HEK293 (cell line): ENCODE measurements around the gene SLC35D3.

Experiments
- CTCF ChIA-PET: fragments of 350-600 bp; formaldehyde crosslinking; extraction: SDS; loops from one replicate; lab custom pipeline; 2021; ENCODE audit warnings: antibody characterized with exemption; lab: Yijun Ruan, JAX
- POLR2A ChIA-PET: fragments of 300-600 bp; formaldehyde crosslinking; extraction: SDS; loops from one replicate; lab custom pipeline; 2020; ENCODE audit warnings: antibody characterized with exemption, inconsistent platforms; lab: Yijun Ruan, JAX
- H3K27ac ChIP-seq: fragments of 200-500 bp; sonication (Bioruptor generic); 2 replicates; pipeline ENCODE4 v1.5.1; 2014; ENCODE audit warnings: low read depth, low read length, control low read depth, inconsistent platforms; ENCODE audit errors: extremely low read depth
- H3K36me3 ChIP-seq, 2 experiments: fragments of 200-500 bp in 1 of 2; sonication (Bioruptor generic) in 1 of 2; 1 replicate in 1 of 2; 2 replicates in 1 of 2; pipeline ENCODE4 v1.5.1; 2014 to 2017; ENCODE audit warnings: inconsistent platforms in 2 of 2, low read length in 2 of 2; ENCODE audit not compliant: control insufficient read depth in 2 of 2, insufficient read depth in 1 of 2
- H3K4me1 ChIP-seq: fragments of 200-500 bp; sonication (Bioruptor generic); 2 replicates; pipeline ENCODE4 v1.5.1; 2014; ENCODE audit warnings: mild to moderate bottlenecking, low read length, inconsistent platforms; ENCODE audit not compliant: control insufficient read depth, insufficient read depth
- H3K4me3 ChIP-seq: 2 replicates; pipeline ENCODE4 v1.5.1; 2011; ENCODE audit warnings: low read depth, mild to moderate bottlenecking, control low read depth, low read length, moderate library complexity
- H3K9me3 ChIP-seq: fragments of 200-500 bp; sonication (Bioruptor generic); 2 replicates; pipeline ENCODE4 v1.5.1; 2014; ENCODE audit warnings: low read depth, low read length, inconsistent platforms; ENCODE audit not compliant: control insufficient read depth, insufficient read depth
- KLF8 ChIP-seq: fragments of 450-650 bp; formaldehyde crosslinking; IDR thresholded peaks from 2 replicates; pipeline ENCODE4 v1.5.1; 2016; ENCODE audit warnings: missing biosample characterization, missing genetic modification characterization
- MYNN ChIP-seq: fragments of 450-650 bp; formaldehyde crosslinking; IDR thresholded peaks from 2 replicates; pipeline ENCODE4 v1.5.1; 2016; ENCODE audit warnings: missing biosample characterization, missing genetic modification characterization, borderline replicate concordance
- SETDB1 ChIP-seq: IDR thresholded peaks from one replicate; pipeline ENCODE4 v1.6.1; 2017; ENCODE audit warnings: mild to moderate bottlenecking, low read length, moderate library complexity, mixed read lengths; ENCODE audit not compliant: insufficient read length
- TCF7L2 ChIP-seq: IDR thresholded peaks from 2 replicates; pipeline ENCODE4 v1.6.1; 2011; ENCODE audit warnings: low read depth, mild to moderate bottlenecking, inconsistent platforms, low read length, moderate library complexity, borderline replicate concordance
- ZBTB10 ChIP-seq: fragments of 450-650 bp; formaldehyde crosslinking; IDR thresholded peaks from 2 replicates; pipeline ENCODE4 v1.5.1; 2016; ENCODE audit warnings: missing biosample characterization, missing genetic modification characterization
- ZBTB17 ChIP-seq: fragments of 450-650 bp; formaldehyde crosslinking; IDR thresholded peaks from 2 replicates; pipeline ENCODE4 v1.5.1; 2016; ENCODE audit warnings: missing biosample characterization, missing genetic modification characterization
- ZFP3 ChIP-seq: fragments of 450-650 bp; formaldehyde crosslinking; IDR thresholded peaks from 2 replicates; pipeline ENCODE4 v1.5.1; 2016; ENCODE audit warnings: low read depth, missing biosample characterization, missing genetic modification characterization
- ZNF211 ChIP-seq: fragments of 450-650 bp; formaldehyde crosslinking; IDR thresholded peaks from 2 replicates; pipeline ENCODE4 v1.5.1; 2016; ENCODE audit warnings: low read depth, missing biosample characterization, missing genetic modification characterization
- ZNF221 ChIP-seq: fragments of 450-650 bp; formaldehyde crosslinking; IDR thresholded peaks from 2 replicates; pipeline ENCODE4 v1.5.1; 2017; ENCODE audit warnings: missing biosample characterization, missing genetic modification characterization, borderline replicate concordance
- ZNF292 ChIP-seq: fragments of 450-650 bp; formaldehyde crosslinking; IDR thresholded peaks from 2 replicates; pipeline ENCODE4 v1.5.1; 2016; ENCODE audit warnings: low read depth, missing biosample characterization, missing genetic modification characterization, borderline replicate concordance
- ZNF350 ChIP-seq: fragments of 450-650 bp; formaldehyde crosslinking; IDR thresholded peaks from 2 replicates; pipeline ENCODE4 v1.5.0; 2017; ENCODE audit warnings: missing biosample characterization, mild to moderate bottlenecking, missing genetic modification characterization
- ZNF530 ChIP-seq: fragments of 450-650 bp; formaldehyde crosslinking; IDR thresholded peaks from 2 replicates; pipeline ENCODE4 v1.5.1; 2016; ENCODE audit warnings: low read depth, missing biosample characterization, missing genetic modification characterization
- ZNF555 ChIP-seq: fragments of 450-650 bp; formaldehyde crosslinking; conservative IDR thresholded peaks from 2 replicates; pipeline ENCODE4 v1.5.1; 2017; ENCODE audit warnings: missing biosample characterization, mild to moderate bottlenecking, missing genetic modification characterization, inconsistent platforms
- ZNF654 ChIP-seq: fragments of 450-650 bp; formaldehyde crosslinking; IDR thresholded peaks from 2 replicates; pipeline ENCODE4 v1.5.1; 2016; ENCODE audit warnings: low read depth, missing biosample characterization, missing genetic modification characterization
- ZNF777 ChIP-seq: fragments of 450-650 bp; formaldehyde crosslinking; IDR thresholded peaks from 2 replicates; pipeline ENCODE4 v1.5.1; 2017; ENCODE audit warnings: missing biosample characterization, missing genetic modification characterization, borderline replicate concordance
- ZNF843 ChIP-seq: fragments of 450-650 bp; formaldehyde crosslinking; IDR thresholded peaks from 2 replicates; pipeline ENCODE4 v1.5.1; 2016; ENCODE audit warnings: missing biosample characterization, missing genetic modification characterization
- TF ChIP-seq, protein P1 (sequence below): fragments of 450-650 bp; formaldehyde crosslinking; IDR thresholded peaks from 2 replicates; pipeline ENCODE4 v1.5.1; 2016; ENCODE audit warnings: missing biosample characterization, missing genetic modification characterization
- TF ChIP-seq, protein P2 (sequence below): fragments of 450-650 bp; formaldehyde crosslinking; IDR thresholded peaks from 2 replicates; pipeline ENCODE4 v1.5.1; 2016; ENCODE audit warnings: missing biosample characterization, missing genetic modification characterization
- TF ChIP-seq, protein P3 (sequence below): fragments of 450-650 bp; IDR thresholded peaks from 2 replicates; pipeline ENCODE4 v1.5.1; 2018; ENCODE audit warnings: missing biosample characterization, mild to moderate bottlenecking, missing genetic modification characterization

The SLC35D3 gene

GRCh38 chr6:136967876-136968752, 46.0 kb downstream of the SLC35D3 start (continued):
- TF ChIP-seq, protein P1, sequence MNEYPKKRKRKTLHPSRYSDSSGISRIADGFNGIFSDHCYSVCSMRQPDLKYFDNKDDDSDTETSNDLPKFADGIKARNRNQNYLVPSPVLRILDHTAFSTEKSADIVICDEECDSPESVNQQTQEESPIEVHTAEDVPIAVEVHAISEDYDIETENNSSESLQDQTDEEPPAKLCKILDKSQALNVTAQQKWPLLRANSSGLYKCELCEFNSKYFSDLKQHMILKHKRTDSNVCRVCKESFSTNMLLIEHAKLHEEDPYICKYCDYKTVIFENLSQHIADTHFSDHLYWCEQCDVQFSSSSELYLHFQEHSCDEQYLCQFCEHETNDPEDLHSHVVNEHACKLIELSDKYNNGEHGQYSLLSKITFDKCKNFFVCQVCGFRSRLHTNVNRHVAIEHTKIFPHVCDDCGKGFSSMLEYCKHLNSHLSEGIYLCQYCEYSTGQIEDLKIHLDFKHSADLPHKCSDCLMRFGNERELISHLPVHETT (tag by site-specific recombination) = no peak
- TF ChIP-seq ZNF654 (peak; percentile 91), ZBTB17 (tag by site-specific recombination) (no peak), ZNF530 (no peak), ZNF777 (tag by site-specific recombination) (no peak), ZNF221 (tag by site-specific recombination) (no peak), ZBTB10 (no peak), ZFP3 (tag by site-specific recombination) (no peak), ZNF350 (no peak), KLF8 (tag by site-specific recombination) (no peak)

GRCh38 chr6:136968837-136969236, 46.7 kb downstream of the SLC35D3 start:
- POLR2A ChIA-PET = no interaction called here
- CTCF ChIA-PET = interaction anchor here (0.6 to 5.5 kb wide), 31 partner anchors 10 to 1791 kb away, joined by 3 to 39 read pairs (median 3); partner anchors contain the start of genes PEX7 and SLC35D3

GRCh38 chr6:136969433-136969832, 47.3 kb downstream of the SLC35D3 start:
- H3K4me3 ChIP-seq = no peak overlapping the region
- TF ChIP-seq SETDB1 = peak; percentile 73
- no peak for TF ChIP-seq ZNF211 (tag by site-specific recombination)
- CTCF ChIA-PET = interaction anchor here (0.6 to 5.5 kb wide), 6 partner anchors 10 to 263 kb away, joined by 3 to 39 read pairs (median 5); no protein-coding TSS in a partner anchor
- H3K9me3 ChIP-seq = no peaks in the 10 kb centered on the region
- no peak overlapping the region for H3K27ac ChIP-seq
- no peaks in the 10 kb centered on the region for H3K36me3 ChIP-seq
- POLR2A ChIA-PET = no interaction called here
- H3K4me1 ChIP-seq = no peaks in the 10 kb centered on the region

More at GRCh38 chr6:136968837-136969236, 46.7 kb downstream of the SLC35D3 start:
- no peaks in the 10 kb centered on the region for H3K4me1 ChIP-seq
- no peaks in the 10 kb centered on the region for H3K9me3 ChIP-seq
- no peak overlapping the region for H3K27ac ChIP-seq
- TF ChIP-seq ZNF843 (tag by site-specific recombination) (no peak), ZNF292 (tag by site-specific recombination) (no peak)
- TF ChIP-seq, all 188 proteins: peak for 0
- no peaks in the 10 kb centered on the region for H3K36me3 ChIP-seq
- H3K4me3 ChIP-seq = no peak overlapping the region

DNA sequence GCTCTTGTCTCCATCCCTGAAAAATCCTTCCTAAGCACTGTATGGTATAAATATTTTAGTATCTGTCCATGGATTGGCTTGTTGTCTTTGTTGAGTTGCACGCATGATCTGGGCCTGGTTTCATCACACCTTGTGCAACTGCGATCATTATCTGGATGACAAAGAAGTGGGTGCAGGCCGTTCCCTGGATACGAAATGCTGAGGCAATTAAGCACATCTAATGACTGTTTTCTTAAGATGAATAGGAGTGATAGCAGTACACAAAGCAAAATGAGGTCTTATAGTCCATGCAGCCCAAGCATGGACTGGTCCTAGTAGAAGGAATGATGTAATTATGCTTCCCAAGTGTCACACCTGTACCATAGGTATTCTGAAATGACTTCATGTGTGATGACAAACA, 47.8 kb downstream of the SLC35D3 start:
- Histone ChIP-seq H3K27ac (no peak overlapping the region), H3K9me3 (no peaks in the 10 kb centered on the region), H3K36me3 (no peaks in the 10 kb centered on the region), H3K4me1 (no peaks in the 10 kb centered on the region), H3K4me3 (no peak overlapping the region)
- ChIA-PET CTCF (interaction anchor here (0.6 to 5.5 kb wide), 4 partner anchors 19 to 263 kb away, joined by 3 to 39 read pairs (median 3); no protein-coding TSS in a partner anchor), POLR2A (no interaction called here)
- TF ChIP-seq MYNN (tag by site-specific recombination) (no peak), TCF7L2 (no peak), ZNF555 (tag by site-specific recombination) (no peak)
- TF ChIP-seq, protein P2, sequence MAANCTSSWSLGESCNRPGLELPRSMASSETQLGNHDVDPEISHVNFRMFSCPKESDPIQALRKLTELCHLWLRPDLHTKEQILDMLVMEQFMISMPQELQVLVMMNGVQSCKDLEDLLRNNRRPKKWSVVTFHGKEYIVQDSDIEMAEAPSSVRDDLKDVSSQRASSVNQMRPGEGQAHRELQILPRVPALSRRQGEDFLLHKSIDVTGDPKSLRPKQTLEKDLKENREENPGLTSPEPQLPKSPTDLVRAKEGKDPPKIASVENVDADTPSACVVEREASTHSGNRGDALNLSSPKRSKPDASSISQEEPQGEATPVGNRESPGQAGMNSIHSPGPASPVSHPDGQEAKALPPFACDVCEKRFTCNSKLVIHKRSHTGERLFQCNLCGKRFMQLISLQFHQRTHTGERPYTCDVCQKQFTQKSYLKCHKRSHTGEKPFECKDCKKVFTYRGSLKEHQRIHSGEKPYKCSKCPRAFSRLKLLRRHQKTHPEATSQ (tag by site-specific recombination) = no peak
- TF ChIP-seq, protein P3, sequence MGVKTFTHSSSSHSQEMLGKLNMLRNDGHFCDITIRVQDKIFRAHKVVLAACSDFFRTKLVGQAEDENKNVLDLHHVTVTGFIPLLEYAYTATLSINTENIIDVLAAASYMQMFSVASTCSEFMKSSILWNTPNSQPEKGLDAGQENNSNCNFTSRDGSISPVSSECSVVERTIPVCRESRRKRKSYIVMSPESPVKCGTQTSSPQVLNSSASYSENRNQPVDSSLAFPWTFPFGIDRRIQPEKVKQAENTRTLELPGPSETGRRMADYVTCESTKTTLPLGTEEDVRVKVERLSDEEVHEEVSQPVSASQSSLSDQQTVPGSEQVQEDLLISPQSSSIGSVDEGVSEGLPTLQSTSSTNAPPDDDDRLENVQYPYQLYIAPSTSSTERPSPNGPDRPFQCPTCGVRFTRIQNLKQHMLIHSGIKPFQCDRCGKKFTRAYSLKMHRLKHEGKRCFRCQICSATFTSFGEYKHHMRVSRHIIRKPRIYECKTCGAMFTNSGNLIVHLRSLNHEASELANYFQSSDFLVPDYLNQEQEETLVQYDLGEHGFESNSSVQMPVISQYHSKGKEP (tag by site-specific recombination) = no peak
